Skin of body (tissue), 2 donors: Measurements from ENCODE around the gene MYMX. TPM values are rescaled to one million over a fixed set of nuclear protein-coding genes. Genes with fewer than 3 reads are reported as not detected.
"Not testable (repeated sequence)": the region's sequence is repeated elsewhere in the genome, so short reads cannot be mapped to it uniquely, and the experiment has no call there.

Experiments
- DNase-seq: peaks from one replicate; lab custom pipeline; 2025; lab: John Stamatoyannopoulos, UW
- total RNA-seq: library from RNA; depleted of rRNA; stranded (reverse); fragments of >200 nt; gene quantifications from one replicate; pipeline ENCODE4 v1.2.3, GENCODE V29; 2014

The MYMX gene
- 0.49 TPM for total RNA-seq

GRCh38 chr6:44216677-44217331, at the start of gene MYMX:
Gene MYMX, plus strand, starts transcription at chr6:44216926. Its CDS starts 546 bp downstream, at chr6:44217472.
- DNase-seq: peak; percentile 18

GRCh38 chr6:44167567-44167966, 49.2 kb upstream of the MYMX start:
- no peak for DNase-seq

DNA sequence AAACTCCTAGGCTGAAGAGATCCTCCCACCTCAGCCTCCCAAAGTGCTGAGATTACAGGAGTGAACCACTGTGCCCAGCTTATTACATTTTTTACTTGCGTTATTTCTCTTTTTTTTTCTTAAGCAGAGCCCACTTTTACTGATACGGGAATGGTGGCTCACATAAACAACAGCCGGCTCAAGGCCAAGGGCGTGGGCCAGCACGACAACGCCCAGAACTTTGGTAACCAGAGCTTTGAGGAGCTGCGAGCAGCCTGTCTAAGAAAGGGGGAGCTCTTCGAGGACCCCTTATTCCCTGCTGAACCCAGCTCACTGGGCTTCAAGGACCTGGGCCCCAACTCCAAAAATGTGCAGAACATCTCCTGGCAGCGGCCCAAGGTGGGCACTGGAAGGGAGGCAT, 47.6 kb upstream of the MYMX start:
- DNase-seq: no peak

GRCh38 chr6:44169886-44170570, 46.7 kb upstream of the MYMX start:
- no peak for DNase-seq

DNA sequence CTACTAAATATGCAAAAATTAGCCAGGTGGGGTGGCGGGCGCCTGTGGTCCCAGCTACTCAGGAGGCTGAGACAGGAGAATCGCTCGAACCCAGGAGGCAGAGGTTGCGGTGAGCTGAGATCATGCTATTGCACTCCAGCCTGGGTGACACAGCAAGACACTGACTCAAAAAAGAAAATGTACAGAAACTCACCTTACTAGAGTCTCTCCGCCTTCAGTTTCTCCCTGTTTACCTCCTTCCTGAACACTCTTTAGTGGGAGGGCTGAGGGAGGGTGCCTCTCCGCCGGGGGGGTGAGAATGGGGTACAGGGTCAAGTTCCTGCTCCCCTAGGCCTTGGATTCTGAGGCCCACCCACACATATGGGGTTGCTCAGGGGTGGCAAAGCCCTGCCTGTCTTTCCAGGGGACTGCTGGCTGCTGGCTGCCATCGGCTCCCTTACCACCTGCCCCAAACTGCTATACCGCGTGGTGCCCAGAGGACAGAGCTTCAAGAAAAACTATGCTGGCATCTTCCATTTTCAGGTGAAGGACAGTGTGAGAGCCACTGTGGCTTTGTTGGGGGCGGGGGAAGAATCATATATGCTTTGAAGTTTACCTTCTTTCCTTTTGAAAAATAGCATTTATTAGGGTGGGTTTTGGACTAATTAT, 44.7 kb upstream of the MYMX start:
- no peak for DNase-seq

GRCh38 chr6:44172731-44173500, 43.8 kb upstream of the MYMX start:
- DNase-seq: peak; percentile 51

- DNase-seq: no peak
These were observed 40.5 kb upstream of the MYMX start for GRCh38 chr6:44176130-44176761.

DNA sequence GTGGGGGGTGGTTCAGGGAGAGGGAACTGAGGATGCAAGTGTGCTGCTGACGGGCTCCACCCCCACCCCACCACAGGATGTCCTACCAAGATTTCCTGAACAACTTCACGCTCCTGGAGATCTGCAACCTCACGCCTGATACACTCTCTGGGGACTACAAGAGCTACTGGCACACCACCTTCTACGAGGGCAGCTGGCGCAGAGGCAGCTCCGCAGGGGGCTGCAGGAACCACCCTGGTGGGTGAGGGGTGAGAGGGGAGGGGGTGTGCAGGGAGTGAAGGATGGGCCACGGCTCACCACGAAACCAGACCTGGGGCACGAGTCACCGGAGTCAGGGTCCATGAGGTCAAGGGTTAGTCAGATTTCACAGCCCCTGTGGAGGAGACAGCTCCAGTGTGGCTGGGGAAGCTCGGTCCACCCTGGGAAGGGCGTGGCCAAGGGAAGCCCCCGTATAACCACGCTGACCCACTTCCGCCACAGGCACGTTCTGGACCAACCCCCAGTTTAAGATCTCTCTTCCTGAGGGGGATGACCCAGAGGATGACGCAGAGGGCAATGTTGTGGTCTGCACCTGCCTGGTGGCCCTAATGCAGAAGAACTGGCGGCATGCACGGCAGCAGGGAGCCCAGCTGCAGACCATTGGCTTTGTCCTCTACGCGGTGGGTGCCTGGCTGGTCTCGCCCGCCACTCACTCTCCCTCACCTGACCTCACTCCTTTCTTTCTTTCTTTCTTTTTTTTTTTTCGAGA, 39.8 kb upstream of the MYMX start:
- DNase-seq: no peak

- DNase-seq: no peak
These were observed 38.9 kb upstream of the MYMX start for GRCh38 chr6:44177691-44178423.

DNA sequence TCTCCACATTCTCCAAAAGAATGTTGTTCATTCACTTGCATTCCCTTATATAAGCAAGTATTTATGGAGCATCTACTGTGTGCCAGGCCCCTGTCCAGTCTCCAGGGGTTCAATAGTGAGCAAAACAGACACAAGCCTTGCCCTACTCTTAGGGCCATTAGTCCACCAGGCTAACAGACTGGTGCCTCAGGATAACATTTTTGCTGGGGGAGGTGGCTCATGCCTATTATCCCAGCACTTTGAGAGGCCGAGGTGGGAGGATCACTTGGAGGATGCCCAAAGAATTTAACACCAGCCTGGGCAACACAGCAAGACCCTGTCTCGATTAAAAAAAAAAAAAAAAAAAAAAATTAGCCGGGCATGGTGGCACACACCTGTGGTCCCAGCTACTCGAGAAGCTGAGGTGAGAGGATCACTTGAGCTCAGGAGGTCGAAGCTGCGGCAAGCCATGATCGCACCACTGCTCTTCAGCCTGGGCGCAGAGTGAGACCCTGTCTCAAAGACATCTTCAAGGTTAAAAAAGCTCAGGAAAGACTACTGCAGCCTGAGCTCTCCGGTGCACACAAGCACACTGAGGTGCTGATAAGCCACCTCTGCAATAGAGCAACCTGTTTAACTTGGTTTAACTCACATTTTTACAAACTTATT, 38.2 kb upstream of the MYMX start:
- no peak for DNase-seq

- no peak for DNase-seq
These were observed 37.6 kb upstream of the MYMX start for GRCh38 chr6:44179072-44179536.

DNA sequence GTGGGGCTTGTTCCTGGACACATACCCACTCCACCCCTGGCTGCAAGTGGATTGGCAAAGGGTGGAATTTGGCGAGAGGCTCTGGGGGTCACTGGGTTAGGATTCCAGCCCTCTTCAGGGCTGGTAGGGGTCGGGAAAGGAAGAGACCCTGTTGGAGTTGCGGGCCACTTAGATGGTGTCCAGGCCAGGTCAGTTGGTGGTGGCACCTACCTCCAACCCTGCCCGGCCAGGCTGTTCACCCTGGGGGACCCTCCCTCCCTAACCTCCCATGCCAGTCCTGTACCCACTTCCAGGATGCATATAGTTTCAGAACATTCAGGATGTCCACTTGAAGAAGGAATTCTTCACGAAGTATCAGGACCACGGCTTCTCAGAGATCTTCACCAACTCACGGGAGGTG, 37.1 kb upstream of the MYMX start:
- no peak for DNase-seq

GRCh38 chr6:44180406-44180805, 36.3 kb upstream of the MYMX start:
- DNase-seq: no peak

- DNase-seq: no peak
These were observed 35.8 kb upstream of the MYMX start for GRCh38 chr6:44180886-44181285.

GRCh38 chr6:44181784-44182183, 34.9 kb upstream of the MYMX start:
- DNase-seq: not testable (repeated sequence)

GRCh38 chr6:44182911-44183390, 33.8 kb upstream of the MYMX start:
- DNase-seq: no peak

DNA sequence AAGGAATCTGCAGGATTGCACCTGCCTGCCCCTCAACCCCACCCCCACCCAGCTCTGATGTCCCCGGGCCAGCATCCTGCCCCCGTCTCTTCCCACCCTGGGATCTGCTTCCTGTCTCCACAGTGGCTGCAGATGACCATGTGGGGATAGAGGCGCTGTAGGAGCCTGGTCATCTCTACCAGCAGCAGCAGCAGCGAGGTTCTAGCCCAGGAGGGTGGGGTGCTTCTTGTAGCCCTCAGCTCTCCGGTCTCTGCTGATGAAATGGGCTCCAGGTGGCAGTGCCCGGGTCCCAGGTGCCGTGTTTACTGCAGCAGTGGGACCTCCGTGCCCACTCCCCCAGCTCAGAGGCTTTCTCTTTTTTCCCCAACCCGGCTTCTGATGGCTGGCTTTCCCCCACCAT, 32.9 kb upstream of the MYMX start:
- DNase-seq: no peak

DNA sequence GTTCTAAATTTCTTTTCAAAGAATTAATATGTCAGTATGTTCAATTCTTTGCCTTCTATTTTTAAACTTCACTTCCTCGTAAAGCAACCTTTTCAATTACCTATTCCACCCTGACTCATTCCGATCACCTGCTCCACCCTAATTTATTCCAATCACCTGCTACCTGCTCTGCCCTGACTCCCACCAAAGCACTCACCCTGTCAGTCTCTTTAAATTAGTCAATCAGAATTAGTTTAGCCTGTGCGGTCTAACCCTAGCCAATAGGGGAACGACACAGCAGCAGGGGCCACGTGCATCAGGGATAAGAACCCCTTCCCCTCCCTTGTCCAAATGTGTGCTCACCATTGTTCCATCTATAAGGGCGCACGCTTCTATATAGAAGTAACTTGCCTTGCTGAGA, 31.4 kb upstream of the MYMX start:
- DNase-seq: not testable (repeated sequence)

DNA sequence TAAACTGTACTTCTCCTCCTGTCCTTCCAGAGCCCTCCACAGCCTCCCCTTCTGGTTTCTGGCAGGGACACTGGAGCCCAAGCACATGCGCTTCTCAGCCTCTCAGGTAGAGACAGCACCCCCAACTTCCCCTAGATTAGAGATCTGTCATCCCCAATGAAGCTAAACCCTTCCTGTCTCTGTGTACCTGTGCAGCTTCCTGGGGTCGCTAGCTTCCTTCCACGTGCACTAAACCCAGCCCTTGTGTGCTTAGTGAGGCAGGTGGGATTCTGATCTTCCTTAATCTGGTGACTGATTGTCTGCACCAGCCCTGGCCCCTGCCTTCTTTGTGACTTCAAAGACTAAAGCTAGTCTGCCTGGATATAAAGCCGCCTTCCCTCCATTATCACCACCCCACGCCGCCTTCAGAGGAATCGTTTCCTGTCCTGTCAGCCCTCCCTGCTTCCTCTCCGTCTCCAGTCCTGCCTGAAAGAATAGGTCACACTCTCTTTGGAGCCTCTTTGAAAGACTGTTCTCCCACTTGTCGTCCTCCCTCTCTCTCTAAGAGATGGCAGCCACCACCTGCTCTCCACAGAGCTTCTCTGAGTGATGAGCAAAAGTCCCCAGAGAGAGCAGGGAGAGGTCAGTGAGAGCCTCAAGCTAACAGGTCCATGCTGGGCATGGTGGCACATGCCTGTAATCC, 30.6 kb upstream of the MYMX start:
- no peak for DNase-seq
